Forelimb muscle (tissue), 1 donor: ENCODE results near the gene ZBTB8A. TPM values are rescaled to one million over a fixed set of nuclear protein-coding genes. Genes with fewer than 3 reads are reported as not detected.
"Not testable (repeated sequence)": the region's sequence is repeated elsewhere in the genome, so short reads cannot be mapped to it uniquely, and the experiment has no call there.

ENCODE experiments used
- DNase-seq: peaks from one replicate; pipeline ENCODE4 v3.0.0-alpha.2; 2013; ENCODE audit warnings: low read depth
- polyA plus RNA-seq: library from polyadenylated mRNA; unstranded; fragments of 120-200 nt; gene quantifications from one replicate; pipeline ENCODE4 v1.2.1, GENCODE V29; 2013; ENCODE audit not compliant: insufficient read length

ZBTB8A gene
- 9.1 TPM for polyA plus RNA-seq

- no peak for DNase-seq
These were observed at the start of gene ZBTB8A for GRCh38 chr1:32538887-32539583. Gene ZBTB8A (plus strand): TSS chr1:32539427. CDS start chr1:32592932, 53,505 bp downstream.

DNA sequence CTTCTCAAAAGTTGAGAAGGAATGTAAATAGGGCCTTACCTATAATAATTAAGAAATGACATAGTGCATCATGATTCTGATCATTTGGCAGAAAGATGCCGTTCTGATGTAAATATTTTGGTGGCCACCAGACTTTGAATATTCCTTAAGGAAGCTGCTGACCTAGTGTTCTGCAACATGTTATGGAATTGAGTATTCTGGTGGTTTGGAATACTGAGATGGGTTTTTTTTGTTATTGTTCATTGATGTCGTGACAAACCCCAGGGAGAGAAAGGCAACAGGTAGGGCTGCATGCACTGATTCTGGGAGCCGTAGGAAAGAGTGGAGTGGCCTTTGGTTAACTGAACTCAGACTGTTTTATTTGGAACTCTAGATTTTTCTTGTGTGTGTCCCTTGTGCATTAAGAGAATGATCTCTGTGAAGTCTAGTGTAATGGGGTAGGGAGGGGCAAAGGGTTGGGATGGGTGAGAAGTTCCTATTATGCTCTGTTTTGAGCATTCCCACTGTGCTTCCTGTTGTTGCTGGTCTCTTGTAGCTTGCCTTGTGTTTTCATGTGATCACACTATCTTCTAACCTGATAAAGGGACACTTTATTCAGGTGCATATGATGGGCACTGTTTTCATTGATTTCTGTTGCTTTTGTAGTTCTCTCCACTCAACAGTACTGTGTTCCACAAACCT, 49.3 kb upstream of the ZBTB8A start:
- no peak for DNase-seq

DNA sequence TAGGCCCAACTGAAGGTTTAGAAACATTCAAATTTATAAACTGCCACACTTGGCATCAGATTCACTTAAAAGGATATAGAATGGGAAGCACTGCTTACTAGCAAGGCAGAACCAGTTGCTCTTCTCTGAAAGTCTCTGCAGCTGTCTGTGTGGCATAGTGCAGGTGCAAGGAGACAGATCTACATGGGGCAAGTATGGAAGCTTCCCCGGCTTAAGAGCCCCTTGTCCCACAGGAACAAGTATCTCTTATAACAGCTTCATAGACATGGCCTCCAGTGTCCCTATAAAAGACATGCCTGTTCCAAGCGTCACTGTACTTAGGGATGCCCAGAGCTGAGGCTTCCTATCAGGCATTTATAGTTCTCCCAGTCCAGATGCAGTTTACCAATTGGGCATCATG, 47.8 kb upstream of the ZBTB8A start:
- no peak for DNase-seq

- DNase-seq: no peak
These were observed 45.0 kb upstream of the ZBTB8A start for GRCh38 chr1:32494196-32494595.

DNA sequence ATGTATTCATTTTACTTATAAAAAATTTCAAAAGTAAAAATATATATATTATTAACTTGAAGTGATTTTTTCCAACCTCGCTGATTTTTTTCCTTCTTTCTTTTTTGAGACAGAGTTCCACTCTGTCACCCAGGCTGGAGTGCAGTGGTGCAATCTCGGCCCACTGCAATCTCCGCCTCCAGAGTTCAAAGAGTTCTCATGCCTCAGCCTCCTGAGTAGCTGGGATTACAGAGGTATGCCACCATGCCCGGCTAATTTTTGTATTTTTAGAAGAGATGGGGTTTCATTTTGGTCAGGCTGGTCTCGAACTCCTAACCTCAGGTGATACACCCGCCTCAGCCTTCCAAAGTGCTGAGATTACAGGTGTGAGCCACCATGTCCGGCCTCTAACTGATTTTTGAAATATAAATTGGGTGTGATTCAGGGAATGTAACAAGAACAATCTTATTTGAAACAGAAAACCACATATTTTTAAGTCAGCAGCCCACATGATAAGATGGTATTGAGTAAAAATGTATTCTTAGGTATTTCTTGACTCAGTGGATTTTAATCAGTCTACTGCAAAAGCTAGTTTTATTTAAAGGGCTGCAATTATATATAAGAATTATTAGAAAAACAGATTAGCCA, 44.4 kb upstream of the ZBTB8A start:
- DNase-seq: no peak

DNA sequence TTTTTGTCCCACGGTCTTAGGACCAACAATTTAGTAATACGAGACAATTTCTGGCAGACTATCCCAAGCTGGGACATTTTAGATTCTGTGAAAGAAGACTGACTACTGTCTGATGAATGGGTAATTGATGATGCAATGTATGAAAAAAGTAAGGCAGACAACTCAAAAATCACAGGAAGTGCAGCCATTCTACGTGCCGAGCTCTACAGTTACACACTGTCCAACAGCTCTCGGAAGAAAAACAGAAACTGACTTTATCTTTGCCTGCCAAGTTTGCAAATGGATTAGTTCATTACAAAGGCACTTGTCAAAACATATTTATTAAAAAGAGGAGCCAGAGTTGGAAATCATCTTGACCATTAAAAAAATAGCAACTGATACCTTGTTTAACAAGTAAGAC, 43.1 kb upstream of the ZBTB8A start:
- no peak for DNase-seq

DNA sequence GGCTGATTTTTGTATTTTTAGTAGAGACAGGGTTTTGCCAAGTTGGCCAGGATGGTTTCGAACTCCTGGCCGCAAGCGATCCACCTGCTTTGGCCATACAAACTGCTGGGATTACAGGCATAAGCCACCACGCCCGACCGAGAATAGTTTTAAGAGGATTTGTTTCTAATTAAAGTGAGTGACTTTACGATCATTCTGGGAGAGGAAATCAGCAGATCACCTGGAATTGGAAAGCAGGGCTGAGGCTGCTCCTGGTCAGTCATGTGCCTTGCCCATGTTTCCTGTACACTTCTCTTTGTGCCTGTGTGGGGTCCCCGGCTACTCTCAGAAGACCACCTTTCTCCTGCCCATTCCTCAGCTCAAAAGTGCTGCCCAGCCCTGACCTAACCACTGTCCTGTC, 40.5 kb upstream of the ZBTB8A start:
- no peak for DNase-seq

GRCh38 chr1:32500387-32501209, 38.6 kb upstream of the ZBTB8A start:
- peak; percentile 28 for DNase-seq

- no peak for DNase-seq
These were observed 37.4 kb upstream of the ZBTB8A start for GRCh38 chr1:32501865-32502264.

DNA sequence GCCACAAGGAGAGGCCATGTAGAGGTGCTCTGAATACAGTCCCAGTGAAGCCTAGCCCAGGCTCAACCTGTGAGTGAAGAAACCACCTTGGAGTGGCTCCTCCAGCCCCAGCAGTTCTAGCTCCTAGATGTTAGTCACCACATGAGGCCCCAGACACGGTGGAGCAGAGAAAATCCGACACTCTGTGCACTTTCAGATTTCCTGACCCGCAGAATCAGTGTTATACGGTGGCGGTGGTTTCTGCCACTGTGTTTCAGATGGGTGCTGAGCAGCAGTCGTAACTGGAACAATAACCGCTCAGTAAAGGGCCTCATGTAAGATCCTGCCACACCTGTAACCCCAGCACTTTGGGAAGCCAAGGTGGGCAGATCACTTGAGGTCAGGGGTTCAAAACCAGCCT, 36.1 kb upstream of the ZBTB8A start:
- no peak for DNase-seq

- DNase-seq: no peak
These were observed 32.2 kb upstream of the ZBTB8A start for GRCh38 chr1:32507021-32507420.

- DNase-seq: no peak
These were observed 30.5 kb upstream of the ZBTB8A start for GRCh38 chr1:32508761-32509160.

- DNase-seq: no peak
These were observed 29.3 kb upstream of the ZBTB8A start for GRCh38 chr1:32509939-32510338.

DNA sequence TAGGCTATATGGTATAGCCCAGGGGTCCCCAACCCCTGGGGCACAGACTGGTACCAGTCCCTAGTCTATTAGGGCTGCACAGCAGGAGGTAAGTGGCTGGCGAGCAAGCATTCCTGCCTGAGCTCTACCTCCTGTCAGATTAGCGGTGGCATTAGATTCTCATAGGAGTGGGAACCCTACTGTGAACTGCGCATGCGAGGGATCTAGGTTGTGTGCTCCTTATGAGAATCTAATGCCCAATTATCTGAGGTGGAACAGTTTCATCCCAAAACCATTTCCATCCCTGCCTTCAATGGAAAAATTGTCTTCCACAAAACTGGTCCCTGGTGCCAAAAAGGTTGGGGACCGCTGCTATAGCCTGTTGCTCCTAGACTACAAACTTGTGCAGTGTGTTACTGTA, 22.8 kb upstream of the ZBTB8A start:
- DNase-seq: no peak

DNA sequence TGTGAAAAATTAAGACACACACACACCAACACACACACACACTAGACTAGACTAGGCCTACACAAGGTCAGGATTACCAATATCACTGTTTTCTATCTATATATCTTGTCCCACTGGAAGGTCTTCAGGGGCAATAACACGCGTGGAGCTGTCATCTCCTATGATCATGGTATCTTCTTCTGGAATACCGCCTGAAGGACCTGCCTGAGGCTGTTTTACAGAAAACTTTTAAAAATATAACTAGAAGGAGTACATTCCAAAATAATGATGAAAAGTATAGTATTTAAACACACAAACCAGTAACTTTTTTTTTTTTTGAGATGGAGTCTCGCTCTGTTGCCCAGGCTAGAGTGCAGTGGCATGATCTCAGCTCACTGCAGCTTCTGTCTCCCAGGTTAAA, 20.3 kb upstream of the ZBTB8A start:
- DNase-seq: no peak

DNA sequence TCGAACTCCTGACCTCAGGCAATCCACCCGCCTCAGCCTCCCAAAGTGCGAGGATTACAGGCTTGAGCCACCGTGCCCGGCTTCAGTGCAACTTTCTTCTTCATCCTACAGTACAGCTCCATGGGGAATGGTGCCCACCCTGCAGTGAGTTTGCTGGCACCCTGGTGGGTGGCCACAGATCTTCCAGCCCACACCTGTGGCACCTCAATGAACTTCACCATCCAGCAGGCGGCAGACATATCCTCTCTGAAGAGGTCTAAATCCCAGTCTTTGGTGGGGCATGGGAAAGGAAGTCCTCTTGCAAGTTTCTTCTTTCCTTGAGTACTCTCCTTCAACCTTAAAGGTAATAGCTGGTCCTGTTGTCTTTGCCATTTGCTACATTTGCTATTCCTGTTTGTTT, 18.1 kb upstream of the ZBTB8A start:
- no peak for DNase-seq

DNA sequence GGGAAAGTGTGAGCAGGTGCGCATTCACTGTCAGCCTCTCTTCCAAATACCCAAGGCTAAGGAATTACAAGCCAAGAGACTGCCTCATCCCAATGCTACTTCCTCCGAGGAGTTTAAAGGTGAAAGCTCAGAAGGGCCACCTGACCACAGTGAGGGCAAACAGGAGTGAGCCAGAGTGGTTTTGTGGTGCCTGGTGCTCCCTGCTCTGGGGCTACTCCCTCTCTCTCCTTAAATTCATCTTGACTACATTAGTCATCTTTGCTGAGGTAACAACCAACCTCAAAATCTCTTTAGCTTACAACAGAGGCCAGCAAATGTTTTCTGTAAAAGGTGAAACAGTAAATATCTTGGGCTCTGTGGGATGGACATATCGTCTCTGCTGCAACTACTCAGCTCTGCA, 14.2 kb upstream of the ZBTB8A start:
- DNase-seq: no peak

GRCh38 chr1:32525661-32526444, 13.4 kb upstream of the ZBTB8A start:
- no peak for DNase-seq

GRCh38 chr1:32528550-32528949, 10.7 kb upstream of the ZBTB8A start:
- DNase-seq: not testable (repeated sequence)

- DNase-seq: no peak
These were observed 5.4 kb upstream of the ZBTB8A start for GRCh38 chr1:32533792-32534327.

- no peak for DNase-seq
These were observed 3.1 kb upstream of the ZBTB8A start for GRCh38 chr1:32536117-32536516.
